ENCODE data around the gene CIAO1.
"Not testable (repeated sequence)": the region's sequence is repeated elsewhere in the genome, so short reads cannot be mapped to it uniquely, and the experiment has no call there.

CIAO1 gene

GRCh38 chr2:96287273-96287856 lies 21.3 kb downstream of the CIAO1 start:
- DNase-seq (ENCODE audit: extremely low read depth, low read depth), result no peak
- TF ChIP-seq CTCF (IDR thresholded peaks at IDR 0.05; ENCODE audit: low read depth, low read length), result no peak

- DNase-seq (ENCODE audit: extremely low read depth, low read depth), result no peak
- no peak for TF ChIP-seq CTCF (IDR thresholded peaks at IDR 0.05; ENCODE audit: low read depth, low read length)
Observed at GRCh38 chr2:96291751-96292150, 25.7 kb downstream of the CIAO1 start.

- not testable (repeated sequence) for DNase-seq (ENCODE audit: extremely low read depth, low read depth)
Observed at GRCh38 chr2:96294271-96294670, 28.2 kb downstream of the CIAO1 start.

- DNase-seq (ENCODE audit: extremely low read depth, low read depth), result no peak
- TF ChIP-seq CTCF (IDR thresholded peaks at IDR 0.05; ENCODE audit: low read depth, low read length), result no peak
Observed at GRCh38 chr2:96296925-96297324, 30.9 kb downstream of the CIAO1 start.

- no peak for TF ChIP-seq CTCF (IDR thresholded peaks at IDR 0.05; ENCODE audit: low read depth, low read length)
- DNase-seq (ENCODE audit: extremely low read depth, low read depth), result no peak
Observed at GRCh38 chr2:96301865-96302264, 35.8 kb downstream of the CIAO1 start.

- TF ChIP-seq CTCF (IDR thresholded peaks at IDR 0.05; ENCODE audit: low read depth, low read length), result no peak
- no peak for DNase-seq (ENCODE audit: extremely low read depth, low read depth)
Observed at GRCh38 chr2:96304606-96305005, 38.6 kb downstream of the CIAO1 start.

- no peak for TF ChIP-seq CTCF (IDR thresholded peaks at IDR 0.05; ENCODE audit: low read depth, low read length)
- DNase-seq (ENCODE audit: extremely low read depth, low read depth), result peak; percentile 29
Observed at GRCh38 chr2:96305091-96305978, 39.3 kb downstream of the CIAO1 start, which contains the start of gene SNRNP200. SNRNP200 (minus strand) TSS chr2:96305546; CDS start chr2:96305437, 109 bp downstream.

Measured in AG09319 (cell line).